A673 (cell line): Measurements from ENCODE around the gene TRPT1.

Experiments used
- EZH2 ChIP-seq: fragments of 200-600 bp; sonication (generic); IDR thresholded peaks from 2 replicates; pipeline ENCODE4 v1.6.1; 2017; ENCODE audit warnings: borderline replicate concordance, low read depth, mild to moderate bottlenecking, mixed read lengths, antibody characterized with exemption, low read length; ENCODE audit not compliant: poor library complexity, severe bottlenecking
- TF ChIP-seq, protein P1 (sequence below): fragments of 300-800, 200-600 bp; sonication (generic); conservative IDR thresholded peaks from 2 replicates; pipeline ENCODE4 v1.5.1; 2017; ENCODE audit warnings: low read depth, mild to moderate bottlenecking, antibody characterized with exemption, low read length, moderate library complexity, mixed read lengths

DNA sequence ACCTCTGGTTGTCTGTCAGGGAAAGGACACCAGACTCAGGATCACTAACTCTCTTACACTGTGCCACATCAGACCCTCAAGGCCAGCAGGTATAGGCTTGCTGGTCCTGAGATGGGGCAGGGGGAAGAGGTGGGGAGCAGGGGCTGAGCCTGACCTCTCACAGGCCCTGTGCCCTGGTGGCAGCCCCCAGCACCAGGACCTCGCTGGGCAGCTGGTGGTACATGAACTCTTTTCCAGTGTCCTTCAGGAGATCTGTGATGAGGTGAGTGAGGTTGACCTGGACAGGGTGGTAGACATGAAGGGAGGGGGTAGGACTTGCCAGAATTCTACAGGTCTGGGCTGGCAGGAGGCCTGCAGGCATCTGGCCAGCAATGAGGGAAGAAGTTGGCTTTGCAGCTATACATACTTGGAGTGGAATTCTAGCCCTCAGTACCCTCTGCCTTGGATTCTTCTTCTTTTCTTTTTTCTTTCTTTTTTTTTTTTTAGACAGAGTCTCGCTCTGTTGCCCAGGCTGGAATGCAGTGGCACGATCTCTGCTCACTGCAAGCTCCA, 1.5 kb upstream of the TRPT1 start:
- TF ChIP-seq EZH2 = no peak
- TF ChIP-seq, protein P1, sequence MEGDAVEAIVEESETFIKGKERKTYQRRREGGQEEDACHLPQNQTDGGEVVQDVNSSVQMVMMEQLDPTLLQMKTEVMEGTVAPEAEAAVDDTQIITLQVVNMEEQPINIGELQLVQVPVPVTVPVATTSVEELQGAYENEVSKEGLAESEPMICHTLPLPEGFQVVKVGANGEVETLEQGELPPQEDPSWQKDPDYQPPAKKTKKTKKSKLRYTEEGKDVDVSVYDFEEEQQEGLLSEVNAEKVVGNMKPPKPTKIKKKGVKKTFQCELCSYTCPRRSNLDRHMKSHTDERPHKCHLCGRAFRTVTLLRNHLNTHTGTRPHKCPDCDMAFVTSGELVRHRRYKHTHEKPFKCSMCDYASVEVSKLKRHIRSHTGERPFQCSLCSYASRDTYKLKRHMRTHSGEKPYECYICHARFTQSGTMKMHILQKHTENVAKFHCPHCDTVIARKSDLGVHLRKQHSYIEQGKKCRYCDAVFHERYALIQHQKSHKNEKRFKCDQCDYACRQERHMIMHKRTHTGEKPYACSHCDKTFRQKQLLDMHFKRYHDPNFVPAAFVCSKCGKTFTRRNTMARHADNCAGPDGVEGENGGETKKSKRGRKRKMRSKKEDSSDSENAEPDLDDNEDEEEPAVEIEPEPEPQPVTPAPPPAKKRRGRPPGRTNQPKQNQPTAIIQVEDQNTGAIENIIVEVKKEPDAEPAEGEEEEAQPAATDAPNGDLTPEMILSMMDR = no peak
